ENCODE measurements around the gene DAZAP2. TPM values are rescaled to one million over a fixed set of nuclear protein-coding genes. Genes with fewer than 3 reads are reported as not detected.

The DAZAP2 gene, protein sequence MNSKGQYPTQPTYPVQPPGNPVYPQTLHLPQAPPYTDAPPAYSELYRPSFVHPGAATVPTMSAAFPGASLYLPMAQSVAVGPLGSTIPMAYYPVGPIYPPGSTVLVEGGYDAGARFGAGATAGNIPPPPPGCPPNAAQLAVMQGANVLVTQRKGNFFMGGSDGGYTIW
- 212 TPM for total RNA-seq

DNA sequence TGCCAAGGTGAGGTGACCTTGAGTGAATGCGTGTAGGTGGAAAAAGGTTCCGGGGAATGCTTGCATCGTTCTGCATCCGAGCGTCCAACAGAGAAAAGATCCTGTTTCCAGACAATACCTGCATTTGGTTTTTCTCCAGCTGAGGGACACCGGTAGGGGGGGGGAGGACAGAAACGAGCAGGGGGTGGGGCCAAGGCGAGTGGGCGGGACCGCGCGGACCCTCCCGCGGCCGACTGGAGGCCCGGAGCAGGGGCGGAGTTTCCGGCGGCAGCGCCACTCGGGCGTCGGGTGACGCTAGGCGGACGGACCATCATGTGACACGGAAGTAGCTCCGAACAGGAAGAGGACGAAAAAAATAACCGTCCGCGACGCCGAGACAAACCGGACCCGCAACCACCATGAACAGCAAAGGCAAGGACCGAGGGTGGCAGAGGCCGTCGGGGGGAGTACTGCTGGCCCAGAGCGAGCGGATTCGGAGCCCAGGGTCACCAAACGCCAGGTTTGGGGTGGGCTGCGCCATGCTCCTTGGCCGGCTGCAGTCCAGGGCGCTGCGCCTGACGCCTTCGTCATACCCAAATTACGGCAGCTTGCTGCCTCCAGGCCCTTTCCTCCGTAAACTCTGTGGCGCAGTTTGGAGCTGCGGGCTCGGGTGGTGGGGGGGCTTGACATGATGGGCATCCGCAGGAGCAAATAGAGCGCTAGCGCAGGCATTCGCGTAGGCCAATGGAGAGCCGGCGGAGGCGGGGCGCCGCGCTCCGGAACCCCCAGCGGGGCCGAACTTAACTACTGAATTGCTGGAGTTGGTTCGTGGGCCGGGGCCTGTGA is at the start of gene DAZAP2:
Gene DAZAP2, plus strand, starts transcription at position 317 of the 825 bp plus-strand sequence. Its CDS starts 82 bp downstream, at position 399.
- Histone ChIP-seq H3K36me3 (peaks cover 34 to 37% of the 10 kb centered on the region in 2 donors), H3K27me3 (no peaks in the 10 kb centered on the region), H3K27ac (peak within 1 kb of the TSS; percentile 99), H3K4me3 (peak within 1 kb of the TSS; percentile 74 to 96), H3K9me3 (no peaks in the 10 kb centered on the region), H3K4me1 (peaks cover 14 to 25% of the 10 kb centered on the region in 2 donors)
- DNase-seq (ENCODE audit: low spot score in 2 of 2): peak; percentile 85 to 97
- intact Hi-C loops (cut with DNase I): loop anchor here (1.0 to 5.0 kb wide), 5 partner anchors 20 to 211 kb away; partner anchors contain the start of genes CSRNP2, LETMD1, POU6F1 and SLC11A2
- TF ChIP-seq, protein P1, sequence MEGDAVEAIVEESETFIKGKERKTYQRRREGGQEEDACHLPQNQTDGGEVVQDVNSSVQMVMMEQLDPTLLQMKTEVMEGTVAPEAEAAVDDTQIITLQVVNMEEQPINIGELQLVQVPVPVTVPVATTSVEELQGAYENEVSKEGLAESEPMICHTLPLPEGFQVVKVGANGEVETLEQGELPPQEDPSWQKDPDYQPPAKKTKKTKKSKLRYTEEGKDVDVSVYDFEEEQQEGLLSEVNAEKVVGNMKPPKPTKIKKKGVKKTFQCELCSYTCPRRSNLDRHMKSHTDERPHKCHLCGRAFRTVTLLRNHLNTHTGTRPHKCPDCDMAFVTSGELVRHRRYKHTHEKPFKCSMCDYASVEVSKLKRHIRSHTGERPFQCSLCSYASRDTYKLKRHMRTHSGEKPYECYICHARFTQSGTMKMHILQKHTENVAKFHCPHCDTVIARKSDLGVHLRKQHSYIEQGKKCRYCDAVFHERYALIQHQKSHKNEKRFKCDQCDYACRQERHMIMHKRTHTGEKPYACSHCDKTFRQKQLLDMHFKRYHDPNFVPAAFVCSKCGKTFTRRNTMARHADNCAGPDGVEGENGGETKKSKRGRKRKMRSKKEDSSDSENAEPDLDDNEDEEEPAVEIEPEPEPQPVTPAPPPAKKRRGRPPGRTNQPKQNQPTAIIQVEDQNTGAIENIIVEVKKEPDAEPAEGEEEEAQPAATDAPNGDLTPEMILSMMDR (IDR thresholded peaks at IDR 0.05): no peak

DNA sequence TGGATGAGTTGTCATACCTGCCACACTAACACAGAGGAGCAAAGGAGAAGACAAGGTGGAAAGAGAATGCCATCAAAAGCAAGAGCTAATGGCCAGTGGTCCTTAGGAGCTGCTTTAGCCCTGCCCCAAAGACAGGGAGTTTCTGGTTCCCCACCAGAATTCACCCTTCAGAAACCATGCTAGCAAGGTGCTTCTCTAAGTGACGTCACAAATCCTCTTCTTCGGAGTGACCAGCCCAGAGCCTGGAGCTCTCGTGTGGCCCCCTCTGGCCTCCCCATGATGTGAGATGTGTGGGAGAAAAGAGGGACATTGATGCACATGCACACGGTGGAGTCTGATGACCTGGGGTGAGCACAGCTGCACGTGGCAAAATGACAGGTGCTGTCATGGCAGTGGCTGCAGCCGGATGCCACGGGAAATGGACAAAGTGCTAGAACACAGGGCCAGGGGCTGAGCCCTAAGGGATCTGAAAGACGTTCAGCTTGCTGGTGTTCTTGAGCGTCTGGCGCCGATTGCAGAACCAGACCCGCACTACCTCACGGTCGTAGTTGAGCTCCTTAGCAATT is 48.8 kb upstream of the DAZAP2 start:
- Histone ChIP-seq H3K27ac (no peak overlapping the region), H3K4me1 (no peaks in the 10 kb centered on the region), H3K4me3 (no peak overlapping the region), H3K9me3 (no peaks in the 10 kb centered on the region), H3K36me3 (peaks cover 15 to 33% of the 10 kb centered on the region in 2 donors), H3K27me3 (no peaks in the 10 kb centered on the region)
- TF ChIP-seq, protein P1 (IDR thresholded peaks at IDR 0.05): no peak
- intact Hi-C loops (cut with DNase I): no loop called here
- DNase-seq (ENCODE audit: low spot score in 2 of 2): no peak

DNA sequence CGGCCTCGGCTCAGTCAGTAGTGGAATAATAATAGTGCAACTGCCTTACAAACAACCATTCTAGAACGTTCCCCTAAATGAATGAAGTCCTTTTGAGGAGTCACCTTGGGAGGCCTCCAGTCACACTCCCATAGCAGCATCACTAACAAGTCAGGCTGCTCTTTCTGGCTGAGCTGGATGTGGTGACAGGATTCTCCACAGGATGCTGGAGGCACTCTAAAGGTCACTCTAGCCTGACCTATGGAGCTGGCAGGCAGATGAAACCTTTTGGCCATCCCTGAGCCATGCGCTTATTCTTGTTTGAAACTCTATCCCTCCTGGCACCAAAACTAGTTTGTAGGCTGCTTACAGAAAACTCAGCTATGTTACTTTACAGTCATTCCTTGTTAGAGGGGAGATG is 47.8 kb upstream of the DAZAP2 start:
- peaks cover 15 to 33% of the 10 kb centered on the region in 2 donors for H3K36me3 ChIP-seq
- DNase-seq (ENCODE audit: low spot score in 2 of 2): no peak
- TF ChIP-seq, protein P1 (IDR thresholded peaks at IDR 0.05): no peak
- no peak overlapping the region for H3K4me3 ChIP-seq
- H3K27ac ChIP-seq: no peak overlapping the region
- no peaks in the 10 kb centered on the region for H3K4me1 ChIP-seq
- intact Hi-C loops (cut with DNase I): no loop called here
- H3K9me3 ChIP-seq: no peaks in the 10 kb centered on the region
- no peaks in the 10 kb centered on the region for H3K27me3 ChIP-seq

DNA sequence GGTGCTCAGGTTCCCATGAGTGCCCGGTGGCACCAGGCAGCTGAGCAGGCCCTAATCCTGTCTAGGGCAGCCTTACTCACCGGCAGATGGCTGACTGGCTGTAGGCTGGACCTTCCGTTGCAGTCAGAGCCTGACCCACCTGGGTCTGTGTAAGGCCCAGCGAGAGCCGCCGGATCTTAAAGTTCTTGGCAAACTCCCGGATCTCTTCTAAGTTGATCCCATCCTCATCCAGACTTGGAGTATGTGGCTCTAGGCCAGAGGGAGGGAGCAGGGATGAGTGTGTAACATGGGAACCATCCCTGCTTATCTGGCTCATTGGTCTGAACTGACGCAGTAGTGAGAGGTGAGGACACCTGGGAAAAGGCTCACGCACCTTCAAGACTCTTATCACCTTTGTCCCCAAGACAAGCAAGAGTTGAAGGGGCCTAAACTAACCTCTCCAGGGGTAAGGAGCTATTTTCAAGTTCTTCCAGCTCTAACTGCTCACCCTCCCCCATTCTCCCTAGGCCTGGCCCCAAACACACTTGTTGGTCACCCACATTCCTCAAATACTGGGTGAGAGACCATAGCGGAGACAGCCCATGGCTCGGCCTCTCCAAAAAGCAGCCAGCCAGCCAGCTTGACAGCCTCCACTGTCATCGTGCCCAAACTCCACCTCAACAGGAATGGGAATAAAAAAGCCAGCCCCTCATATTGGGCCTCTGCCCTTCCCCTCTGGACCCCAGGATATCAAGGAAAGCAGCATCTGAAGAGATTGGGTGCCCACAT is 46.9 kb upstream of the DAZAP2 start:
- H3K9me3 ChIP-seq: no peaks in the 10 kb centered on the region
- H3K4me3 ChIP-seq: no peak overlapping the region
- no peaks in the 10 kb centered on the region for H3K27me3 ChIP-seq
- H3K4me1 ChIP-seq: no peaks in the 10 kb centered on the region
- H3K27ac ChIP-seq: no peak overlapping the region
- intact Hi-C loops (cut with DNase I): no loop called here
- H3K36me3 ChIP-seq: peaks cover 15 to 33% of the 10 kb centered on the region in 2 donors
- TF ChIP-seq, protein P1 (IDR thresholded peaks at IDR 0.05): no peak
- no peak for DNase-seq (ENCODE audit: low spot score in 2 of 2)

DNA sequence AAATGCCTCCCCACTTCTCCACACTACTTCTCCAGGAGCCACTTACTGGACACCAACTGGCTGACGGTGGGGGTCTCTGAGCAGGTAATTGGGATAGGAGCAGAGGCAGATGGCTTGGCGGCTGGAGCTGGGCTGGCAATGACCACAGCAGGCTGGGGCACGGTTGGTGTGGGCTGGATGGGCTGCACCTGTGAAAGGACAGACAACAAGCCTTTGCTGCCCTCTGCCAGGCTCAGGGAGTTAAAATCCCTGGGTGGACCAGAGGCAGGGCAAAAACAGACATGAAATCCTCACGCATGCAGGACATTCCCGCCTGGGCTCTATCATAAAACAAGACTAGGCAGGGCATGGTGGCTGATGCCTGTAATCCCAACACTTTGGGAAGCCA is 46.3 kb upstream of the DAZAP2 start:
- H3K4me3 ChIP-seq: no peak overlapping the region
- DNase-seq (ENCODE audit: low spot score in 2 of 2): no peak
- TF ChIP-seq, protein P1 (IDR thresholded peaks at IDR 0.05): no peak
- no peak overlapping the region for H3K27ac ChIP-seq
- H3K9me3 ChIP-seq: no peaks in the 10 kb centered on the region
- no peaks in the 10 kb centered on the region for H3K27me3 ChIP-seq
- no peaks in the 10 kb centered on the region for H3K4me1 ChIP-seq
- H3K36me3 ChIP-seq: peaks cover 15 to 34% of the 10 kb centered on the region in 2 donors
- intact Hi-C loops (cut with DNase I): no loop called here

Measured in ascending aorta (tissue), 2 donors.